ENCODE measurements around the gene SDC4. TPM values are rescaled to one million over a fixed set of nuclear protein-coding genes. Genes with fewer than 3 reads are reported as not detected.

SDC4 gene
- total and polyA plus RNA-seq, 2 experiments from 2014 or later = 410 to 454 TPM

DNA sequence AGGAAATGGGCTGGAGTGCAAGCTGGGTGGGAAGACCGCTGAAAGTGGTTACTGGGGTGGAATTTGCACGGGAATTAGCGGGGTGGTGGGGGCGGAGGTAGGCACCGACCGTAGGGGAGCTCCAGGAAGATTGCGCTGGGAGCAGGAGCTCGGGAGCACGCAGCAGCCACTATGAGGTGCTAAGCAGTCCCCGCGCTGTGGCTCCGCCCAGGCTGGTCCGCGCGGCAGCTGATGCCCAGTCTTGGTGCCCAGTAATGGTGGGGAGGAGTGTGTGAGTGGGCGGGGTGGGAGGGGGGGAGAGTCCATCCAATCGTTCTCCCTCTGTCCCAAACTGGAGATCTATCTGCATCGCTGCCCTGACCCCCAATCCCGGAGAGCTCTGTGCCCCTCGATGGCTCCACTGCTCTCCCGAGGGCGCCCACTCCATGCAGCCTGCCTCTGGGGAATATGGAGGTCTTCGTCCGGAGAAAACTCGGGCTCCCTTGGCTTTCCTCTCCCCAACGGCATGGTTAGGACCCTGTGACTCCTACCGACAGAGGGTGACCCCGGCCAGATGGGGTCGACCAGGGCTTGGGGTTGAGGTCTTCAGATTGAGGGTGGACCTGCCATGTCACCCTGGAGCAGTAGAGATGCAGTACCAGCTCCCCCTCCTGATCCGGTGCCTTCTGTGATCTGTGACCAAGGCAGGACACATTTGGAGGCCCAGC, 24.6 kb upstream of the SDC4 start:
- Histone ChIP-seq H3K36me3 (ENCODE audit: low read depth) (peaks cover 4% of the 10 kb centered on the region; the same call in 1 of the 2 replicates), H4K20me1 (ENCODE audit: insufficient read depth) (no peaks in the 10 kb centered on the region), H3K27me3 (replicated peaks; ENCODE audit: insufficient read depth) (no peaks in the 10 kb centered on the region), H3K4me2 (ENCODE audit: unreplicated experiment) (peak overlapping the region; percentile 88), H3K79me2 (ENCODE audit: insufficient read depth) (no peaks in the 10 kb centered on the region), H3K9me3 (ENCODE audit: low read depth) (no peaks in the 10 kb centered on the region), H3K4me1 (ENCODE audit: insufficient read depth) (no peaks in the 10 kb centered on the region; the same call in 1 of the 2 replicates), H3K27ac (peak overlapping the region; percentile 30; the same call in 1 of the 2 replicates), H3K4me3 (peak overlapping the region; percentile 72), H3K9me2 (ENCODE audit: insufficient read depth) (no peaks in the 10 kb centered on the region), H2AFZ (peak overlapping the region; percentile 81), H3F3A (ENCODE audit: insufficient read depth) (no peaks in the 10 kb centered on the region; the same call in 1 of the 2 replicates), H3K9ac (peak overlapping the region; percentile 69)
- in situ Hi-C loops (cut with MboI) = no loop called here
- DNase-seq = peak; percentile 72
- no peak for TF ChIP-seq EZH2 (IDR thresholded peaks at IDR 0.05; ENCODE audit: insufficient read depth, poor library complexity, severe bottlenecking)
- TF ChIP-seq EZH2phosphoT487 (IDR thresholded peaks at IDR 0.05; ENCODE audit: insufficient read depth, low read depth) = no peak
- WGBS, 2 experiments (ENCODE audit: low coverage in 1 of 2, low lambda C conversion rate in 2 of 2, missing lambda C conversion rate in 2 of 2) = 16 to 18% methylated on average over 25 to 29 of the region's 30 CpGs

DNA sequence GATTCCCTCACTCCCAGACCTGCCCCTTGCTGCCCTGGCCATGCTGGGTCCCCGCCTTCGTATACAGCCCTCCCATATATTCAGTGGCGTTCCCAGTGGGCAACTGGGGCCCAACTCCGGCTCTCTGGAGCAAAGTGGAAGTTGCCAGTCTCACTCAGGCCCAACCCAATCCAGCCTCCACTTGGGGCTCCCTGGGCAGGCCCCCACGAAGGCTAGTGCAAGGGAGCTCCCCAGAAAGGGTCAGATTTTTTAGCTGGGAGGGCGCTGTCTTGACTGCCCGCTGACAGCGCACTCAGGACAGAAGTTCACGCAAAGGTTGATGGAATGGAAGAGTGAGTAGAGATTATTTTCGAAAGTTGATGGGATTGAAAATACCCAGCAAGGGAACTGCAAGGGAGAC, 24.0 kb upstream of the SDC4 start:
- Histone ChIP-seq H3K9me2 (ENCODE audit: insufficient read depth) (no peaks in the 10 kb centered on the region), H3K36me3 (ENCODE audit: low read depth) (peaks cover 10% of the 10 kb centered on the region; the same call in 1 of the 2 replicates), H4K20me1 (ENCODE audit: insufficient read depth) (no peaks in the 10 kb centered on the region), H3K27me3 (replicated peaks; ENCODE audit: insufficient read depth) (no peaks in the 10 kb centered on the region), H3K4me2 (ENCODE audit: unreplicated experiment) (peak overlapping the region; percentile 68), H3K27ac (no peak overlapping the region), H3K4me3 (peak overlapping the region; percentile 41; the same call in 1 of the 2 replicates), H3K4me1 (ENCODE audit: insufficient read depth) (no peaks in the 10 kb centered on the region; the same call in 1 of the 2 replicates), H2AFZ (no peak overlapping the region), H3K9me3 (ENCODE audit: low read depth) (no peaks in the 10 kb centered on the region), H3K79me2 (ENCODE audit: insufficient read depth) (no peaks in the 10 kb centered on the region), H3K9ac (no peak overlapping the region), H3F3A (ENCODE audit: insufficient read depth) (no peaks in the 10 kb centered on the region; the same call in 1 of the 2 replicates)
- no peak for DNase-seq
- WGBS, 2 experiments (ENCODE audit: low coverage in 1 of 2, low lambda C conversion rate in 2 of 2, missing lambda C conversion rate in 2 of 2) = 79 to 84% methylated on average over 9 to 10 of the region's 10 CpGs
- in situ Hi-C loops (cut with MboI) = no loop called here
- TF ChIP-seq EZH2 (IDR thresholded peaks at IDR 0.05; ENCODE audit: insufficient read depth, poor library complexity, severe bottlenecking) = no peak
- no peak for TF ChIP-seq EZH2phosphoT487 (IDR thresholded peaks at IDR 0.05; ENCODE audit: insufficient read depth, low read depth)

DNA sequence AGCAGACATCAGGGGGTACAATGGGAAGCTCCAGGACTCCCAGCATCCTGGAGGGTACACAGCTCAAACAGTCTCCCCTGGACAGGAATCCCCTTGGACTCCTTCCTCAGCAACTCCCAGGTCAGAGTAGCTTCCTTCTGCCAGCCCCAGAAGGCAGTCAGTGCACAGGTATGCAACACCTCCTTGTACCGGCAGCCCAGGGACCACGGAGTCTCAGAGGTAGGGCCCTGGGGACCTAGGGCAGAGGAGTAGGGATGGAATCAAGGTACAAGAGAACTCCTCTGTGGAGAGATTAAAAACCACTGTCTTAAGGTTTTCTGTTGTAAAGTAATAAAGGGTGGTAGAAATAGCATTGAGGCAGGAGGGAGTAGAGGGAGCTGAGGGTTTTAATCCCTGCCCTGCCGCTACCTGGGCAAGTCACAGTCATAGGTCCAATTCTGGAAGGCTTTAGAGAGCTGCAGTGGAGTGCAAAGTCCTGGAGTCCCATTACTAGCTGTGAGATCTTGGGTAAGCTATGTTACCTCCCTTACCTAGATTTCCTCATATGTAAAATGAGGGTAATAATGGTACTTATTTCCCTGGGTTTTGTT, 22.4 kb upstream of the SDC4 start:
- in situ Hi-C loops (cut with MboI) = no loop called here
- H3K27me3 ChIP-seq (replicated peaks; ENCODE audit: insufficient read depth) = no peaks in the 10 kb centered on the region

DNA sequence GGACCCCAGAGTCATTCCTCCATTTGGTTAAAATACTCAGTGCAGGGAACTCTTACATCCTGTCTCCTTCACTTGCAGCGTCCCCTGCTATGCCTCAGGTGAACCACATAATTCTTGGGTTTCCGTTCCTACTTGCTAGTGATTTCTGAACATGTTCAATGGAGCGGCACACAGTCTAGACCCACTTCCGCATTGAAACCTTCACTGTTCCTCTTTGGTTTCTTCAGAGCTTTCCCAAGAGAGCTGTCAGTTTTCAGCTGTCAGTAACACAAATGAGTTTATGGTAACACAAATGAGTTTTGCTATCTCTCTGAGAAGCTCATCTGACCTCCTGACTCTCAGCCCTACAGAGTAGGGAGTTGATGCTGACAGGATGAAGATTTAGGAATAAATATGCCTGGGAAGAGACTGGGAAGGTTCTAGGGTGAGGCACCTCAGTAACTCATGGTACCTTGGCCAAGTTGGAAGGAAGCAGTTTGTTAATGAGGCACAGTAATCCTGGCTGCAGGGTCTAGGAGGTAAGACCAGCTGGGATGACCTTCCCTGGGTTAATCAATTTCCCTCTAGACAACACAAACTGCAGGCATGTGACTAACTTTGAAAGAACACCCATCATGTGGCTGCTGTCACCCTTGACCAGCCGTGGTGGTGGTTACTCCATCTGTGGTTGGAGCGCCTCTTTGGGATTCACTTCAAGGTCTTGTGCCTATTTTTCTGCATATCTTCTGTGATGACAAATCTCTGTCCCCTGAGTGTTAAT, 20.2 kb upstream of the SDC4 start:
- no peak for DNase-seq
- H3K27me3 ChIP-seq (replicated peaks; ENCODE audit: insufficient read depth) = no peaks in the 10 kb centered on the region
- in situ Hi-C loops (cut with MboI) = no loop called here

More for the DNA sequence above, 22.4 kb upstream of the SDC4 start:
- 64 to 70% methylated on average over 3 of the region's 3 CpGs for WGBS, 2 experiments (ENCODE audit: low coverage in 1 of 2, low lambda C conversion rate in 2 of 2, missing lambda C conversion rate in 2 of 2)
- no peak overlapping the region for H2AFZ ChIP-seq
- no peaks in the 10 kb centered on the region; the same call in 1 of the 2 replicates for H3K4me1 ChIP-seq (ENCODE audit: insufficient read depth)
- no peaks in the 10 kb centered on the region for H3K9me2 ChIP-seq (ENCODE audit: insufficient read depth)
- no peaks in the 10 kb centered on the region for H3K9me3 ChIP-seq (ENCODE audit: low read depth)
- no peak overlapping the region for H3K4me2 ChIP-seq (ENCODE audit: unreplicated experiment)
- peaks cover 12% of the 10 kb centered on the region; the same call in 1 of the 2 replicates for H3K36me3 ChIP-seq (ENCODE audit: low read depth)
- no peaks in the 10 kb centered on the region; the same call in 1 of the 2 replicates for H3F3A ChIP-seq (ENCODE audit: insufficient read depth)
- no peak for DNase-seq
- peaks cover 14% of the 10 kb centered on the region; the same call in 1 of the 2 replicates for H3K79me2 ChIP-seq (ENCODE audit: insufficient read depth)
- H3K4me3 ChIP-seq = no peak overlapping the region
- TF ChIP-seq EZH2 (IDR thresholded peaks at IDR 0.05; ENCODE audit: insufficient read depth, poor library complexity, severe bottlenecking) (no peak), EZH2phosphoT487 (IDR thresholded peaks at IDR 0.05; ENCODE audit: insufficient read depth, low read depth) (no peak)
- no peaks in the 10 kb centered on the region for H4K20me1 ChIP-seq (ENCODE audit: insufficient read depth)
- no peak overlapping the region for H3K27ac ChIP-seq
- no peak overlapping the region for H3K9ac ChIP-seq

More for the DNA sequence above, 20.2 kb upstream of the SDC4 start:
- H3F3A ChIP-seq (ENCODE audit: insufficient read depth) = no peaks in the 10 kb centered on the region; the same call in 1 of the 2 replicates
- H3K9me3 ChIP-seq (ENCODE audit: low read depth) = no peaks in the 10 kb centered on the region
- H3K27ac ChIP-seq = no peak overlapping the region
- TF ChIP-seq EZH2 (IDR thresholded peaks at IDR 0.05; ENCODE audit: insufficient read depth, poor library complexity, severe bottlenecking) (no peak), EZH2phosphoT487 (IDR thresholded peaks at IDR 0.05; ENCODE audit: insufficient read depth, low read depth) (no peak)
- H2AFZ ChIP-seq = no peak overlapping the region
- no peaks in the 10 kb centered on the region for H4K20me1 ChIP-seq (ENCODE audit: insufficient read depth)
- no peak overlapping the region for H3K4me3 ChIP-seq
- peaks cover 36% of the 10 kb centered on the region for H3K79me2 ChIP-seq (ENCODE audit: insufficient read depth)
- WGBS, 2 experiments (ENCODE audit: low coverage in 1 of 2, low lambda C conversion rate in 2 of 2, missing lambda C conversion rate in 2 of 2) = 76 to 82% methylated on average over 6 of the region's 6 CpGs
- no peak overlapping the region for H3K9ac ChIP-seq
- no peaks in the 10 kb centered on the region for H3K9me2 ChIP-seq (ENCODE audit: insufficient read depth)
- peaks cover 12% of the 10 kb centered on the region; the same call in 1 of the 2 replicates for H3K36me3 ChIP-seq (ENCODE audit: low read depth)
- H3K4me2 ChIP-seq (ENCODE audit: unreplicated experiment) = no peak overlapping the region
- H3K4me1 ChIP-seq (ENCODE audit: insufficient read depth) = peaks cover 5% of the 10 kb centered on the region; the same call in 1 of the 2 replicates
